ENCODE results near the gene TRPM5. TPM values are rescaled to one million over a fixed set of nuclear protein-coding genes. Genes with fewer than 3 reads are reported as not detected.

Gene TRPM5
- total and polyA plus RNA-seq, 2 experiments from 2014 or later: not detected

- H4K20me1 ChIP-seq (replicated peaks; ENCODE audit: insufficient read depth): no peaks in the 10 kb centered on the region
- H3K4me3 Mint-ChIP-seq: no peak overlapping the region
- no peak overlapping the region for H3K4me2 ChIP-seq
- no peaks in the 10 kb centered on the region for H3K36me3 Mint-ChIP-seq (ENCODE audit: low read depth)
- no peak overlapping the region for H2AFZ ChIP-seq
- H3K4me3 ChIP-seq: no peak overlapping the region
- H3K79me2 ChIP-seq (replicated peaks; ENCODE audit: insufficient read depth): no peaks in the 10 kb centered on the region
- no peaks in the 10 kb centered on the region for H3K4me1 ChIP-seq (ENCODE audit: insufficient read depth)
- TF ChIP-seq POLR2AphosphoS5 (IDR thresholded peaks at IDR 0.05; ENCODE audit: low read depth) (no peak), ETS1 (IDR thresholded peaks at IDR 0.05) (no peak), ZNF331 (CRISPR knock-in tag; IDR thresholded peaks at IDR 0.05; ENCODE audit: low read depth) (no peak), CTCF (conservative IDR thresholded peaks at IDR 0.05; ENCODE audit: low read depth in 2 of 2) (no peak), EZH2phosphoT487 (IDR thresholded peaks at IDR 0.05; ENCODE audit: unreplicated experiment) (no peak)
- H3K27me3 ChIP-seq (ENCODE audit: insufficient read depth): peaks cover 15% of the 10 kb centered on the region
- H3K9me2 ChIP-seq (ENCODE audit: insufficient read depth): no peaks in the 10 kb centered on the region
- H3K36me3 ChIP-seq (ENCODE audit: insufficient read depth): no peaks in the 10 kb centered on the region
- peaks cover 36% of the 10 kb centered on the region for H3K27me3 Mint-ChIP-seq (ENCODE audit: insufficient read depth, low read depth, poor library complexity)
- ATAC-seq: no peak
- DNase-seq (ENCODE audit: low spot score): no peak
- no peak overlapping the region for H3K27ac ChIP-seq (ENCODE audit: low read depth)
- no peaks in the 10 kb centered on the region for H3F3A ChIP-seq (replicated peaks; ENCODE audit: low read depth)
- H3K27ac Mint-ChIP-seq: no peak overlapping the region
- no peaks in the 10 kb centered on the region for H3K4me1 Mint-ChIP-seq
- H3K9me3 Mint-ChIP-seq: no peaks in the 10 kb centered on the region
Measured at GRCh38 chr11:2465202-2466068, 21.1 kb upstream of the TRPM5 start.

- Histone ChIP-seq H2AFZ (no peak overlapping the region), H3K36me3 (ENCODE audit: insufficient read depth) (no peaks in the 10 kb centered on the region), H3K9me2 (ENCODE audit: insufficient read depth) (no peaks in the 10 kb centered on the region), H3F3A (replicated peaks; ENCODE audit: low read depth) (no peaks in the 10 kb centered on the region), H3K27me3 (ENCODE audit: insufficient read depth) (peaks cover 9% of the 10 kb centered on the region), H4K20me1 (replicated peaks; ENCODE audit: insufficient read depth) (no peaks in the 10 kb centered on the region), H3K4me1 (ENCODE audit: insufficient read depth) (no peaks in the 10 kb centered on the region), H3K4me2 (no peak overlapping the region), H3K4me3 (no peak overlapping the region), H3K79me2 (replicated peaks; ENCODE audit: insufficient read depth) (no peaks in the 10 kb centered on the region), H3K27ac (ENCODE audit: low read depth) (no peak overlapping the region)
- Mint-ChIP-seq H3K27me3 (ENCODE audit: insufficient read depth, low read depth, poor library complexity) (peaks cover 30% of the 10 kb centered on the region), H3K27ac (no peak overlapping the region), H3K4me1 (no peaks in the 10 kb centered on the region), H3K4me3 (no peak overlapping the region), H3K36me3 (ENCODE audit: low read depth) (no peaks in the 10 kb centered on the region), H3K9me3 (no peaks in the 10 kb centered on the region)
- DNase-seq (ENCODE audit: low spot score) (no peak), ATAC-seq (no peak)
- TF ChIP-seq NANOG (IDR thresholded peaks at IDR 0.05; ENCODE audit: borderline replicate concordance) (no peak), CREB1 (CRISPR knock-in tag; IDR thresholded peaks at IDR 0.05; ENCODE audit: low read depth) (no peak), STAT1 (IDR thresholded peaks at IDR 0.05; ENCODE audit: unreplicated experiment) (no peak), ETS1 (IDR thresholded peaks at IDR 0.05) (no peak)
Measured at GRCh38 chr11:2464451-2465165, 20.3 kb upstream of the TRPM5 start.

Data from GM23338 (cell line).